Measurements from ENCODE around the gene PLIN4.
"Not testable (repeated sequence)": the region's sequence is repeated elsewhere in the genome, so short reads cannot be mapped to it uniquely, and the experiment has no call there.

PLIN4 gene

GRCh38 chr19:4527377-4527776, 9.1 kb upstream of the PLIN4 start:
- DNase-seq (ENCODE audit: low read depth in 1 of 2, low spot score in 1 of 2) = not testable (repeated sequence)

GRCh38 chr19:4525563-4526002, 7.3 kb upstream of the PLIN4 start:
- no peak for DNase-seq (ENCODE audit: low read depth in 1 of 2, low spot score in 1 of 2)

DNA sequence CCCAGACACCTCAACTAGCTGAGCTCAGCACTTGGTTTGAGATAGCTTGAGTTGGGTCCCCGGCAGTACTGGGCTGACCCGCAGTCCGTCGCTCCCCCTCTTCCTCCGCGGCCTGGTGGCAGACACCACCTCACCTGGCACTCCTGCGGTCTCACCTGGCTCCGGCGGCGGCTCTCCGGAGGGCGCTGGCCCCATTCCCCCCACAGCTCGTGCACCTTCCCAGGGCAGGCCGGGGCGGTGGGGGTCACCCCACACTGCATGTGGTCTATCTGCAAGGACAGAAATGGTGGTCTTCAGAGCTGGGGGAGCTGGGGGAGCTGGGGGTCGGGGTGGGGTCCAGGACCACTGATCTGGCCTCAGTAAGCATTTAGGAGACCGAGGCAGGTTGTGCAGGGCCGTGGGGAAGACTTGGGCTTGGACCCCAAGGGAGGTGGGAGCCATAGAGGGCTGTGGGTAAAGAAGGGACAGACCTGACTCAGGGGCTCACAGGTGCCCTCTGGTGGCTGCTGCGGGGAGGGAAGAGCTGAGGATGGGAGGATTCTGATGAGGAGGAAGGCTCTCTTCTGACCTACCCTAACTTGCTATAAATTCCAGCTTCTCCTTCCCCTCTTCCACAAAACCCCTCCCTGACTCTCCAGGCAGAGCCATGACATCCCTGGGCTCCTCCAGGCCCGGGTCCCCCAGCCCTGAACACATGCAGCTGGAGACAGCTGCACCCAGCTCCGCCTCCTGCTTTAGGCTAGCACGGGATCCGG, 6.7 kb upstream of the PLIN4 start:
- DNase-seq (ENCODE audit: low read depth in 1 of 2, low spot score in 1 of 2) = peak; percentile 46 to 56

DNA sequence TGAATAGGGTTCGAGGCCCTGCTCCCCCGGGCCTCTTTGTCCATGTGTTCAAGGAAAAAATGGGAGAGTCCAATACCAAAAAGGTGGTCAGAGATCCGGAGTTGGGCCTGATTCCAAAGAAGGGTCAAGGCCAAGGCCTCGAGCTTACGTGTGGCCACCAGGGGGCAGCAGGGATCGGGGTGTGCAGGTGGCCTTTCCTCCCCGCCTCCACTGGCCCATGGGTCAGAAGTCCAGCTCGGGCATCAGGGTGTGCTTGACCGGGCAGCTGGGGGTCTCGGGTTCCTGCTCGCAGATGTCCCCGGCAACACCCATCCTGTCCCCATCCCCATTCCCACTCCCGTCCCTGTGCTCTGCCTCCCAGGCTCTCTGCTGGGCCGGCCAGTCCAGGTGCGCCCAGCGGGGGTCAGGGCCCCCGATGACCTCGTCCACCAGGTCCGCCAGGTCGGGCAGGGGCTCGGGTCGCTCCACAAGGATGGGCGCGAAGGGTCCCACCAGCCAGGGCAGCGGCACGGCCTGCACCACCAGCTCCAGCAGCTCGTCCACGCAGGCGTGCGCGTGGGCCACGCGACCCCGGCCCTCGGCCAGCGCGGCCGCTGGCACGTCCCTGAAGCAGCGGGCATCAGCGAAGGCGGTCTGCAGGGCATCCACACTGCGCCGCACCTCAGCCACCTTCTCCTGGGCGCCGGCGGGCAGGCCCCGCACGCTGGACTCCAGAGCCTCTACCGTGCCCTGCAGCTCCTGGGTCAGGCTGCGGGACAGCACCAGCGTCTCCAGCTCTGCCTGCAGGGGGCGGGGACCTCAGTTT, 5.2 kb upstream of the PLIN4 start:
- no peak for DNase-seq (ENCODE audit: low read depth in 1 of 2, low spot score in 1 of 2)

DNA sequence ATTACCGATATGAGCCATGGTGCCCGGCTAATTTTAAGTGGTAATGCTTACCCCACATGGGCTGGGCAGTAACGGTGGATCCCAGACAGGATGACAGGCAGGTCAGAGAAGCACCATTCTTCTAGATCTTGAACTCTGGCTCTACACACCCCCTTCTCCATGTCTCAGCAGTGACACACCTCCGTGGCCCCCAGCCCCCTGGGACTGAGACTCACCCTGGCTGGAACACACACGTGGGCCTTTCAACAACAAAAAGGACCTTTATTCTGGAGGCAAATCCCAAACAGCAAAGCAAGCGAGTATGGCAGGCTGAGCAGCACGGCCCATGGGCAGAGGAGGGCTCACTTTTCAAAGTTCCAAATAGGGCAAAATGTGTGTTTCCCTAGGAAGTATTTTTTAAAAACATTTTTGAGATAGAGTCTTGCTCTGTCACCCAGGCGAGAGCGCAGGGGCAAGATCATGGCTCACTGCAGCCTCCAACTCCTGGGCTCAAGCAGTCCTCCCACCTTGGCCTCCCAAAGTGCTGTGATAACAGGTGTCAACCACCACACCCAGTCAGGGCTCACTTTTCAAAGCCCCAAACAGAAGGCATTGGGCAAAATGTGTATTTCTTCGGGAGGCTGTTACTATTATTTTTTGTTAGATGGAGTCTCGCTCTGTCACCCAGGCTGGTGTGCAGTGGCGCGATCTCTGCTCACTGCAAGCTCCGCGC, 4.2 kb upstream of the PLIN4 start:
- no peak for DNase-seq (ENCODE audit: low read depth in 1 of 2, low spot score in 1 of 2)

DNA sequence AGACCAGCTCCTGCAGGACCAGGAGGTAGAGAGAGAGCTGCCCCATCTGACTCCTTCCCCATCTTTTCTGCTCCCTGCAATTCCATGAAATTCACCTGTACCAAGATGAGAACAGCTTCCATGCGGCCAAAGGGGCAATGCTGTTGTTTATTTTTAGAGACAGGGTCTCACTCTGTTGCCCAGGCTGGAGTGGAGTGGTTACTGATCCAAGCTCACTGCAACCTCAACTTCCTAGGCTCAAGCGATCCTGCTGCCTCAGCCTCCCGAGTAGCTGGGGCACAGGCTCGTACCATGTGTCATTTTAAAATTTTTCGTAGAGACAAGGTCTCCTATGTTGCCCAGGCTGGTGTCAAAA, 3.6 kb upstream of the PLIN4 start:
- no peak for DNase-seq (ENCODE audit: low read depth in 1 of 2, low spot score in 1 of 2)

GRCh38 chr19:4521170-4521887, 3.0 kb upstream of the PLIN4 start:
- DNase-seq (ENCODE audit: low read depth in 1 of 2, low spot score in 1 of 2) = no peak

GRCh38 chr19:4519521-4520277, 1.4 kb upstream of the PLIN4 start:
- no peak for DNase-seq (ENCODE audit: low read depth in 1 of 2, low spot score in 1 of 2)

- DNase-seq (ENCODE audit: low read depth in 1 of 2, low spot score in 1 of 2) = no peak
Measured at GRCh38 chr19:4519172-4519496, 848 bp upstream of the PLIN4 start.

DNA sequence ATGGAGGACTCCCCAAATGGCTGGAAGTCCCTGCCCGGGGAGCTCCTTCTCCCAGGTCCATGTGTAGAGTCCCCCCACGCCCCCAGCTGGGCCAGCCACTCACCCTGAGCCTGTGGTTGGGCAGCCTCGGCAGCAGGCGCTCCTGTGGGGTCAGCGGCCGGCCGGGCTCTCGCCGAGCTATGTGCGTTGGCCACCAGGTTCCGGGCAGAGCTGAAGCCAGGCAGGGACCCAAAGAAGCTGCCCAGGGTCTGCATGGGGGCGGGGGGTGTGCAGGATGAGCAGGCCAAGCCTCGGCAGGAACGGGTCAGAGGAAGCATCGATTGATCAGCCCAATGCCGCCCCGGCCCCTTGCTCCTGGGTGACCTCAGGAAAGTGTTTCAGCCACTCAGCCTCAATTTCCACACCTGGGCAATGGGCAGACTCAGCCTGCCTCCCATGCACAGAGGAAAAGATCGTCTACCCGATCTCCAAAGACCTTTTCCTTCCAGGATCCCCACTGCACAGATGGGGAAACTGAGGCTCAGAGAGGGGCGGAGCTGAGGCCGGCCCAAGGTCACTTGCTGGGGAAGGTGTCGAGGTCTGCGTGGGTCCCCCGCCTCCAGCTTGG, 732 bp downstream of the PLIN4 start:
- DNase-seq (ENCODE audit: low read depth in 1 of 2, low spot score in 1 of 2) = no peak

GRCh38 chr19:4516939-4517300, 1.4 kb downstream of the PLIN4 start:
- DNase-seq (ENCODE audit: low read depth in 1 of 2, low spot score in 1 of 2) = no peak

- DNase-seq (ENCODE audit: low read depth in 1 of 2, low spot score in 1 of 2) = no peak
Measured at GRCh38 chr19:4516199-4516938, 1.9 kb downstream of the PLIN4 start.

DNA sequence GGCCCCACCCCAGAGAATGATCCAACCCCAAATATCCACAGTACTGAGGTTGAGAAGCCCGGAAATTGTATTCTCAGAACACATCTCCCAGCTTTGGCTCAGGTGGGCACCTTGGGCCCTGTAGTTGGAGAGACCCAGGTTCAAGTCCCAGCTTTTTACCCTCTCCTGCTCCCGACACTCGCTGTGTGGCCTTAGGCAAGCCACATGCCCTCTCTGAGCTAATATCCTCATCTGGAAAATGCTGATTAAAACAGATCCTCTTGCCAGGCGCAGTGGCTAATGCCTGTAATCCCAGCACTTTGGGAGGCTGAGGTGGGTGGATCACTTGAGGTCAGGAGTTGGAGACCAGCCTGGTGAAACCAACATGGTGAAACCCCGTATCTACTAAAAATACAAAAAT, 2.6 kb downstream of the PLIN4 start:
- DNase-seq (ENCODE audit: low read depth in 1 of 2, low spot score in 1 of 2) = no peak

- DNase-seq (ENCODE audit: low read depth in 1 of 2, low spot score in 1 of 2) = no peak
Measured at GRCh38 chr19:4513248-4513647, 5.0 kb downstream of the PLIN4 start.

DNA sequence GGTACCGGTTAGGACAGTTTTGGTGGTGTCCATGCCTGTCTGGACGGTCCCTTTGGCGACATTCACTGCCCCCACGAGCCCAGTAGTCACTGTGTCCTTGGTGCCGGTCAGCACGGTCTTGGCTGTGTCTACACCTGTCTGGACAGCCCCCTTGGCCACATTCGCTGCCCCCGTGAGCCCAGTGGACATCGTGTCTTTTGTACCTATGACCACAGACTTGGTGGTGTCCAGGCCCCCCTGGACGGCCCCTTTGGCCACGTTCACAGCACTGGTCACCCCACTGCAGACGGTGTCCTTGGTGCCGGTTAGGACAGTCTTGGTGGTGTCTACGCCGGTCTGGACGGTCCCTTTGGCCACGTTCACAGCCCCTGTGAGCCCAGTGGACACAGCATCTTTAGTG, 6.2 kb downstream of the PLIN4 start:
- no peak for DNase-seq (ENCODE audit: low read depth in 1 of 2, low spot score in 1 of 2)

DNA sequence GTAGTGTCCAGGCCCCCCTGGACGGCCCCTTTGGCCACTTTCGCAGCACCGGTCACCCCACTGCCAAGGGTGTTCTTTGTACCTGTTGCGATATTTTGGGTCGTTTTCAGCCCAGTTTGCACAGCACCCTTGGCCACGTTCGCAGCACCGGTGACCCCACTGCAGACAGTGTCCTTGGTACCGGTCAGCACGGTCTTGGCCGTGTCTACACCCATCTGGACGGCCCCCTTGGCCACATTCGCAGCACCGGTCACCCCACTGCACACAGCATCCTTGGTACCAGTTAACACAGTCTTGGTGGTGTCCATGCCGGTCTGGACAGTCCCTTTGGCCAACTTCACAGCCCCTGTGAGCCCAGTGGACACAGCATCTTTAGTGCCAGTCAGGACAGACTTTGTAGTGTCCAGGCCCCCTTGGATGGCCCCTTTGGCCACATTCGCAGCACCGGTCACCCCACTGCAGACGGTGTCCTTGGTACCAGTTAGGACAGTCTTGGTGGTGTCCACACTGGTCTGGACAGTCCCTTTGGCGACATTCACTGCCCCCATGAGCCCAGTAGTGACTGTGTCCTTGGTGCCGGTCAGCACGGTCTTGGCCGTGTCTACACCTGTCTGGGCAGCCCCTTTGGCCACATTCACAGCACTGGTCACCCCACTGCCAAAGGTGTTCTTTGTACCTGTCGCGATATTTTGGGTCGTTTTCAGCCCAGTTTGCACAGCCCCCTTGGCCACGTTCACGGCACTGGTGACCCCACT, 6.8 kb downstream of the PLIN4 start:
- DNase-seq (ENCODE audit: low read depth in 1 of 2, low spot score in 1 of 2) = no peak

DNA sequence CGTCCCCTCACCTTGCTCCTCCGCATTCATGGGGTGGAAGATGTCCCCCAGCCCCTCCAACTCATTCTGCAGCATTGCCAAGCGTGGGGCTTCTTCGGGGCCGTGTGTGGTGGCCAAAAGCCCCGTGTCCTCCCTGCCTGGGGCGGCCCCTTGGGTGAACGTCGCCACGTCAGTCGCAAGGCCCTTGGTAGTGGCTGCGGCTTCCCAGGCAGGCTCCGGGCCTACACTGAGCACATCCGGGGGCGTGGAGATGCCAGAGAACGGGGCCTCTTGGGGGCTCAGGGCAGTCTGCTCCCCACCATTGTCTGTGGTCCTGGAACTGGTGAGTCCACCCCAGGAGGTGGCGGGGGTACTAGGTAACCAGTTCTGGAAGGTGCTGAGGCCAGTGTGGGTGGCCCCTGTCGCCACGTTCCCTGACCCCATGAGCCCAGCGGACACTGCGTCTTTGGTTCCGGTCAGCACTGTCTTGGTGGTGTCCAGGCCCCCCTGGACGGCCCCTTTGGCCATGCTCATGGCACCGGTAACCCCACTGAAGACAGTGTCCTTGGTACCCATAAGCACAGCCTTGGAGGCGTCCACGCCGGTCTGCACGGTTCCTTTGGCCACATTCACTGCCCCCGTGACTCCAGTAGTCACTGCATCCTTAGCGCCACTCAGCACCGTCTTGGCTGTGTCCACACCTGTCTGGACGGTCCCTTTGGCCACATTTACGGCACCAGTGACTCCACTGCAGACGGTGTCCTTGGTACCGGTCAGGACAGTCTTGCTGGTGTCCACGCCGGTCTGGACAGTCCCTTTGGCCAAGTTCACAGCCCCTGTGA, 7.6 kb downstream of the PLIN4 start:
- no peak for DNase-seq (ENCODE audit: low read depth in 1 of 2, low spot score in 1 of 2)

GRCh38 chr19:4508698-4509097, 9.6 kb downstream of the PLIN4 start:
- DNase-seq (ENCODE audit: low read depth in 1 of 2, low spot score in 1 of 2) = no peak

Data from activated T-helper 1 cell treated with anti-CD3 and anti-CD28 coated beads, Interleukin-2, amount 50 U/mL, for 16 hours (primary cell).